Heart left ventricle (tissue), 16 donors: ENCODE results near the gene MOGAT2. TPM values are rescaled to one million over a fixed set of nuclear protein-coding genes. Genes with fewer than 3 reads are reported as not detected.

Experiments used
- ATAC-seq, 4 donors: fragments of 200-7000 bp; cut with Tn5 transposase; one replicate each; pipeline ENCODE4 v1.9.1; 2020 to 2022; ENCODE audit warnings: moderate library complexity in 4 of 4, mild to moderate bottlenecking in 3 of 4, moderate number of reproducible peaks in 1 of 4
- DNase-seq, 5 donors: peaks; one replicate each; pipeline ENCODE4 v3.0.0-alpha.2; 2020
- H3K27ac ChIP-seq, 12 donors: fragments of 200-600 bp; sonication (generic) in 4 of 12; one replicate each; pipeline versions ENCODE4 v1.5.0 to v1.8.0; 2016 to 2022; ENCODE audit warnings: mild to moderate bottlenecking in 2 of 12
- H3K27me3 ChIP-seq, 9 donors: fragments of 200-600 bp; sonication (generic) in 2 of 9; one replicate each; pipeline versions ENCODE4 v1.5.1 to v1.8.0; 2016 to 2022; ENCODE audit warnings: mild to moderate bottlenecking in 3 of 9
- H3K36me3 ChIP-seq, 9 donors: fragments of 200-600 bp; sonication (generic) in 2 of 9; one replicate each; pipeline versions ENCODE4 v1.5.0 to v1.8.0; 2018 to 2022; ENCODE audit warnings: mild to moderate bottlenecking in 2 of 9
- H3K4me1 ChIP-seq, 12 donors: fragments of 200-600 bp; sonication (generic) in 4 of 12; one replicate each; pipeline versions ENCODE4 v1.5.0 to v1.8.0; 2016 to 2022; ENCODE audit warnings: mild to moderate bottlenecking in 3 of 12
- H3K4me3 ChIP-seq, 12 donors: fragments of 200-600 bp; sonication (generic) in 4 of 12; one replicate each; pipeline versions ENCODE4 v1.5.0 to v1.8.0; 2017 to 2022; ENCODE audit warnings: mild to moderate bottlenecking in 9 of 12, moderate library complexity in 4 of 12
- H3K9me3 ChIP-seq, 12 donors: fragments of 200-600 bp; sonication (generic) in 4 of 12; one replicate each; pipeline versions ENCODE4 v1.5.0 to v1.8.0; 2016 to 2022; ENCODE audit warnings: mild to moderate bottlenecking in 1 of 12
- POLR2A ChIP-seq, 2 donors: fragments of 450-650 bp; IDR thresholded peaks; one replicate each; pipeline ENCODE4 v1.6.1; 2017; ENCODE audit warnings: antibody characterized with exemption in 2 of 2, mild to moderate bottlenecking in 2 of 2, moderate library complexity in 2 of 2
- WGBS, 4 donors: extraction: QIAGEN DNeasy Blood & Tissue Kit in 2 of 4; methylation state at CpG; one replicate each; pipeline versions ENCODE4 v1.1.5 to v1.1.7; 2013 to 2018; 5-methylcytosine and 5-hydroxymethylcytosine counted together
- intact Hi-C, 10 donors: fragments of 100-400 bp; cut with DNase I; formaldehyde crosslinking; loops; one replicate each; pipeline versions ENCODE4 v1.11.1 to v1.14.2; 2022
- polyA plus RNA-seq, 2 donors: library from polyadenylated mRNA; stranded (reverse); fragments of 200-250 nt; gene quantifications; one replicate each; pipeline ENCODE4 v1.2.3, GENCODE V29; 2013
- total RNA-seq, 9 donors: library from RNA; depleted of rRNA in 2 of 9; stranded (reverse); fragments of >200 nt in 2 of 9; fragmentation: NEBNext Ultra II Directional in 3 of 9; extraction: Animal tissue kit (Norgen Biotek cat#: 25700) in 3 of 9; gene quantifications; one replicate each; pipeline versions ENCODE4 v1.1.0 to v1.2.4, GENCODE V29; 2016 to 2023
- TF ChIP-seq, protein P1 (sequence below), 12 donors: fragments of 200-600 bp; sonication (generic) in 4 of 12; IDR thresholded peaks; one replicate each; pipeline versions ENCODE4 v1.5.0 to v1.8.0; 2018 to 2022; ENCODE audit warnings: antibody characterized with exemption in 12 of 12, mild to moderate bottlenecking in 5 of 12
- donor health status: ischemic (EF 13 %, LVEDD 7.1; RV severe dilation, severe dysfunction).
- donor health status: healthy with polysubstance abuse.
- donor health status: DM: no; HTN: yes; CAD: no.
- donor health status: DM: no; HTN: no; CAD: no.
- donor health status: ischemic (EF 25% LVEDD 6.9; RV normal size, moderate dysfunction).
- donor health status: ischemic (EF 25% LVEDD 5.7; RV mildly dilated, moderate dysfunction).
- donor health status: healthy.
- donor health status: DM: yes; HTN: yes; CAD: no.
- donor health status: ischemic (EF 35%, LVEDD 5.7; RV mildly dilated, moderate dysfunction).
- donor health status: nonischemic (EF 11% LVEDD 7.7; RV severe dilation, severe dysfunction).
- donor health status: DM: yes; HTN: yes; CAD: no.
- donor health status: PGD.
- donor health status: ischemic (EF 29% LVEDD 5.4; RV normal size, mild dysfunction).
- donor health status: nonischemic (EF 23%, LVEDD 6.1; RV moderate dilation, normal function).

MOGAT2 gene
- total and polyA plus RNA-seq, 11 donors = 0.04 to 0.27 (median 0.22) TPM; not detected in 7

DNA sequence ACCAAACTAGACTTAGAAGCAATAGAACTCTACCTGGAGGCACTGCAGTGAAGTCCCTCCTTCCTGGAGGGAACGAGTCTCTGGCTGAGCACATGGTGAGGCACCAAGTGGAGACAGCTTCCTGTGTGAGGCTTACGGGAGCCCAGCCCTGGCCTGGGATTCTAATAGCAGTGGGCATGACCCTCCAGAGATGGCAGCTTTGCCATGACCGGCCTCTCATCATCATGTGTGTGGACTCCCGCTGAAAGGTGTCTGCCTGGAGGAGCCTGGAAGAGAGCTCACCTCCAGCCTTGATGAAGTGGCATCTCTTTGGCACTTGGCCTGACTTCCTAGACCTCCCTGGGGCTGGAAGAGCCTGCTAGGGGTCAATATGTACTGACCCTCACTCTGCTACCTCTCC, 58.9 kb downstream of the MOGAT2 start:
- DNase-seq (no peak), ATAC-seq (no peak)
- Histone ChIP-seq H3K9me3 (no peaks in the 10 kb centered on the region), H3K27ac (no peak overlapping the region), H3K27me3 (no peaks in the 10 kb centered on the region), H3K4me3 (no peak overlapping the region), H3K4me1 (peaks cover 0 to 47% (median 0%) of the 10 kb centered on the region in 12 donors), H3K36me3 (no peaks in the 10 kb centered on the region)
- intact Hi-C loops = loop anchor here in 1 of 10 donors (10.0 kb wide), 1 partner anchor 232 kb away; no protein-coding TSS in a partner anchor
- WGBS, 4 donors = 86 to 95% (median 91%) methylated on average over 4 of the region's 4 CpGs
- no peak for TF ChIP-seq POLR2A (IDR thresholded peaks at IDR 0.05)
- TF ChIP-seq, protein P1, sequence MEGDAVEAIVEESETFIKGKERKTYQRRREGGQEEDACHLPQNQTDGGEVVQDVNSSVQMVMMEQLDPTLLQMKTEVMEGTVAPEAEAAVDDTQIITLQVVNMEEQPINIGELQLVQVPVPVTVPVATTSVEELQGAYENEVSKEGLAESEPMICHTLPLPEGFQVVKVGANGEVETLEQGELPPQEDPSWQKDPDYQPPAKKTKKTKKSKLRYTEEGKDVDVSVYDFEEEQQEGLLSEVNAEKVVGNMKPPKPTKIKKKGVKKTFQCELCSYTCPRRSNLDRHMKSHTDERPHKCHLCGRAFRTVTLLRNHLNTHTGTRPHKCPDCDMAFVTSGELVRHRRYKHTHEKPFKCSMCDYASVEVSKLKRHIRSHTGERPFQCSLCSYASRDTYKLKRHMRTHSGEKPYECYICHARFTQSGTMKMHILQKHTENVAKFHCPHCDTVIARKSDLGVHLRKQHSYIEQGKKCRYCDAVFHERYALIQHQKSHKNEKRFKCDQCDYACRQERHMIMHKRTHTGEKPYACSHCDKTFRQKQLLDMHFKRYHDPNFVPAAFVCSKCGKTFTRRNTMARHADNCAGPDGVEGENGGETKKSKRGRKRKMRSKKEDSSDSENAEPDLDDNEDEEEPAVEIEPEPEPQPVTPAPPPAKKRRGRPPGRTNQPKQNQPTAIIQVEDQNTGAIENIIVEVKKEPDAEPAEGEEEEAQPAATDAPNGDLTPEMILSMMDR (IDR thresholded peaks at IDR 0.05) = no peak

DNA sequence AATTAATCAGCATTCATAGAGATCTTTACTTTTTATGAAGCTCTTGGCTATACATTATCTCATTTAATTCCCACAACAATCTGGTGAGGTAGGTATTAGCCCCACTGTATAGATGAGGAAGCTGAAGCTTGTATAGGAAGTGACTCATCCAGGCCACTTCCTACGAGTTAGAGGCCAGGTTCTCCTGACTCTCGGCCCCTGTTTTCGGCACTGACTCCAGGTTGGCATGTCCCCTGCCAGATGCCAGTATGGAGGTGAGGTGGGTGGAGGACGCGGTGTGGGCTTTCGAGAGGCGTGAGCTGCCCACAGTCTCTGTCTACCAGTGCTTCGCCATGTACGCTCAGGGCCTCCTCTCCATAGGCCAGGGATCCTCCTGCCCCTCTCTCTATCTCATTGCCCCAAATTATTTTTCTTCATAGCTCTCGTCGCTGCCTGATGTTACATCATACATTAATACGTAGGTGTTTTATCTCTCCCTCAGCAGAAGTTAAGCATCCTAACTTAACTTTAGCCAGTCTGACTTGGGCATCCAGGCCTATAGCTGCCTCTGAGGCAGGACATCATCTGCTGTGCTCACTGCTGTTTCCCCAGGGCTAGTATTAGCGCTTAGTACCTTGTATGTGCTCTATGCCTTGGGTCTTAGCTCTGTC, 59.9 kb downstream of the MOGAT2 start:
- DNase-seq = no peak
- Histone ChIP-seq H3K4me1 (peaks cover 0 to 39% (median 0%) of the 10 kb centered on the region in 12 donors), H3K27ac (no peak overlapping the region), H3K27me3 (no peaks in the 10 kb centered on the region), H3K4me3 (no peak overlapping the region), H3K36me3 (no peaks in the 10 kb centered on the region), H3K9me3 (no peaks in the 10 kb centered on the region)
- 81 to 89% (median 84%) methylated on average over 13 of the region's 13 CpGs for WGBS, 4 donors
- intact Hi-C loops = loop anchor here in 1 of 10 donors (10.0 kb wide), 1 partner anchor 233 kb away; no protein-coding TSS in a partner anchor
- TF ChIP-seq POLR2A (IDR thresholded peaks at IDR 0.05) = no peak
- peak in 1 of 4 donors; percentile 29 for ATAC-seq

DNA sequence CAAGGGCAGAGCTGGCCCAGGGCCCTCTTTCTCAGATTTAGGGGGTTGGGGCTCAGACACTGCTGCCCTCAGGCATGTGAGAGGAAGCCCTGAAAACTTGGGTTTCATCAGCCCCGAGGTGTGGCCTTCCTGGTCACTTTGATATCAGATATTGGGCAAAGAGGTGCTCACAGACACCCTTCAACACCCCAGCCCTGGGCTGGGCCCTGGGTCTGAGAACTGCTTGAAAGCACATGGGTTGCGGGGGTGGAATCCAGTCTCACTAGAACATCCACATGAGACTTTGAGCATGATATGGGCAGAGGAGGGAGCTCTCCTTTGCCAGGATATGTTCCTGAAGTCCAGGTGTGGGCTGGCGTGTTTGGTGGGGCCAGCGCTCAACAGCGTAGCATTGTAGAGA, 61.3 kb downstream of the MOGAT2 start:
- TF ChIP-seq, protein P1 (IDR thresholded peaks at IDR 0.05) = no peak
- TF ChIP-seq POLR2A (IDR thresholded peaks at IDR 0.05) = no peak
- no peak overlapping the region for H3K27ac ChIP-seq
- peaks cover 0 to 25% (median 0%) of the 10 kb centered on the region in 12 donors for H3K4me1 ChIP-seq
- WGBS, 4 donors = 82 to 90% (median 87%) methylated on average over 4 to 5 of the region's 5 CpGs
- no peaks in the 10 kb centered on the region for H3K36me3 ChIP-seq
- H3K9me3 ChIP-seq = no peaks in the 10 kb centered on the region
- no peak for DNase-seq
- no peaks in the 10 kb centered on the region for H3K27me3 ChIP-seq
- H3K4me3 ChIP-seq = no peak overlapping the region
- intact Hi-C loops = loop anchor here in 1 of 10 donors (10.0 kb wide), 1 partner anchor 234 kb away; no protein-coding TSS in a partner anchor
- ATAC-seq = no peak

DNA sequence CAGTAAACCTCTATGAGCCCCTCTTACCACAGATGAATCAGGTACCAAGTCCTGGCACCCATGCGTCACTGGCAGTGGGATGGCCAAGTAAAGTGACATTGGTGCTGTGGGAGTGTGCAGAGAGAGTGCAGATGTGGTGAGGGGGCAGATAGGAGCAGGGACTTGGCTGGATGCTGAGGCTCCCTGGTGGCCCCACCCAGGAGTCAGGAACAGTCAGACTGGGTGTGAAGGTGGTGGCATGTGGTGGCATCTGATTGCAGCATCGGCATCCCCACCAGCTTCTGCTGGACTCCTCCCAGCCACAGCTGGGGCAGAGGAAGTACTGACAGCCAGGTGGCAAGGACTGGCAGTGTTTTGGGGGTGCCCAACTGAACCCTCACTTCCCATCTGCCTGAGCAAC, 62.3 kb downstream of the MOGAT2 start:
- Histone ChIP-seq H3K27me3 (no peaks in the 10 kb centered on the region), H3K9me3 (no peaks in the 10 kb centered on the region), H3K4me1 (peaks cover 0 to 17% (median 0%) of the 10 kb centered on the region in 12 donors), H3K4me3 (no peak overlapping the region), H3K27ac (no peak overlapping the region), H3K36me3 (no peaks in the 10 kb centered on the region)
- no peak for ATAC-seq
- no peak for DNase-seq
- no peak for TF ChIP-seq POLR2A (IDR thresholded peaks at IDR 0.05)
- TF ChIP-seq, protein P1 (IDR thresholded peaks at IDR 0.05) = no peak
- intact Hi-C loops = loop anchor here in 1 of 10 donors (10.0 kb wide), 1 partner anchor 235 kb away; no protein-coding TSS in a partner anchor
- WGBS, 4 donors = 60 to 74% (median 69%) methylated on average over 1 to 2 of the region's 2 CpGs
